Measurements from ENCODE around the gene C17orf75. TPM values are rescaled to one million over a fixed set of nuclear protein-coding genes. Genes with fewer than 3 reads are reported as not detected.

Gene C17orf75
- total RNA-seq, 2 donors from 2014 or later: 15.3 to 16.3 TPM

GRCh38 chr17:32350666-32351418 lies 8.9 kb upstream of the C17orf75 start:
- Histone ChIP-seq H3K9me3 (no peaks in the 10 kb centered on the region), H3K27me3 (replicated peaks; ENCODE audit: insufficient read depth) (no peaks in the 10 kb centered on the region), H3K36me3 (no peaks in the 10 kb centered on the region), H3K27ac (peak overlapping the region; percentile 89 to 99), H3K4me3 (peak overlapping the region; percentile 55 to 95), H3K4me1 (replicated peaks) (peaks cover 15% of the 10 kb centered on the region)
- TF ChIP-seq POLR2AphosphoS5 (IDR thresholded peaks at IDR 0.05): no peak
- TF ChIP-seq POLR2A (IDR thresholded peaks at IDR 0.05): no peak
- TF ChIP-seq, protein P1, sequence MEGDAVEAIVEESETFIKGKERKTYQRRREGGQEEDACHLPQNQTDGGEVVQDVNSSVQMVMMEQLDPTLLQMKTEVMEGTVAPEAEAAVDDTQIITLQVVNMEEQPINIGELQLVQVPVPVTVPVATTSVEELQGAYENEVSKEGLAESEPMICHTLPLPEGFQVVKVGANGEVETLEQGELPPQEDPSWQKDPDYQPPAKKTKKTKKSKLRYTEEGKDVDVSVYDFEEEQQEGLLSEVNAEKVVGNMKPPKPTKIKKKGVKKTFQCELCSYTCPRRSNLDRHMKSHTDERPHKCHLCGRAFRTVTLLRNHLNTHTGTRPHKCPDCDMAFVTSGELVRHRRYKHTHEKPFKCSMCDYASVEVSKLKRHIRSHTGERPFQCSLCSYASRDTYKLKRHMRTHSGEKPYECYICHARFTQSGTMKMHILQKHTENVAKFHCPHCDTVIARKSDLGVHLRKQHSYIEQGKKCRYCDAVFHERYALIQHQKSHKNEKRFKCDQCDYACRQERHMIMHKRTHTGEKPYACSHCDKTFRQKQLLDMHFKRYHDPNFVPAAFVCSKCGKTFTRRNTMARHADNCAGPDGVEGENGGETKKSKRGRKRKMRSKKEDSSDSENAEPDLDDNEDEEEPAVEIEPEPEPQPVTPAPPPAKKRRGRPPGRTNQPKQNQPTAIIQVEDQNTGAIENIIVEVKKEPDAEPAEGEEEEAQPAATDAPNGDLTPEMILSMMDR (IDR thresholded peaks at IDR 0.05): no peak
- intact Hi-C loops (cut with DNase I): no loop called here
- WGBS: under 1% methylated on average over 20 of the region's 20 CpGs
- DNase-seq (ENCODE audit: low spot score): no peak

- Histone ChIP-seq H3K4me1 (replicated peaks) (peaks cover 7% of the 10 kb centered on the region), H3K27me3 (replicated peaks; ENCODE audit: insufficient read depth) (no peaks in the 10 kb centered on the region), H3K27ac (peak within 1 kb of the TSS; percentile 89 to 99), H3K9me3 (no peaks in the 10 kb centered on the region), H3K36me3 (no peaks in the 10 kb centered on the region), H3K4me3 (peak within 1 kb of the TSS; percentile 55 to 95)
- intact Hi-C loops (cut with DNase I): no loop called here
- under 1% methylated on average over 47 of the region's 47 CpGs for WGBS
- peak; percentile 95 for DNase-seq (ENCODE audit: low spot score)
- TF ChIP-seq POLR2AphosphoS5 (IDR thresholded peaks at IDR 0.05) (peak; percentile 99), POLR2A (IDR thresholded peaks at IDR 0.05) (peak; percentile 93)
- TF ChIP-seq, protein P1 (IDR thresholded peaks at IDR 0.05): peak in 1 of 4 experiments; percentile 14
These were observed 8.1 kb upstream of the C17orf75 start, which contains the start of gene ZNF207 for GRCh38 chr17:32349854-32350665. Gene ZNF207 (plus strand): TSS chr17:32350157. CDS start chr17:32350286, 129 bp downstream.

DNA sequence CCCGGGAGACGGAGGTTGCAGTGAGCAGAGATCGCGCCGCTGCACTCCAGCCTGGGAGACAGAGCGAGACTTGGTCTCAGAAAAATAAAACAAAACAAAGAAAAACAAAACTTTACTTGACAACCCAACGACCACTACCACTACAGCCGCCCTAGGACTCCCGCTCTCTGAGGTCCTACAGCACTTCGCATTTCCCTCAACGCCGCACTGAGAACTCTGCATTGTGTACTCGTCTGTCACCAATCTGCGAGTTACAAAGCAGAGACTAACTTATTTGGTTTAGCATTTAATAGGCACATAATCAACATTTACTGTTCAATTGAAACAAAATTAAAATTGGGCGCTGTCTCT lies 7.5 kb upstream of the C17orf75 start:
- WGBS: 15% methylated on average over 15 of the region's 15 CpGs
- H3K27me3 ChIP-seq (replicated peaks; ENCODE audit: insufficient read depth): no peaks in the 10 kb centered on the region
- H3K4me1 ChIP-seq (replicated peaks): peaks cover 7% of the 10 kb centered on the region
- peak; percentile 41 for DNase-seq (ENCODE audit: low spot score)
- TF ChIP-seq POLR2AphosphoS5 (IDR thresholded peaks at IDR 0.05): no peak
- H3K9me3 ChIP-seq: no peaks in the 10 kb centered on the region
- intact Hi-C loops (cut with DNase I): no loop called here
- H3K4me3 ChIP-seq: peak overlapping the region; percentile 55 to 95
- H3K36me3 ChIP-seq: no peaks in the 10 kb centered on the region
- H3K27ac ChIP-seq: peak overlapping the region; percentile 89 to 99

DNA sequence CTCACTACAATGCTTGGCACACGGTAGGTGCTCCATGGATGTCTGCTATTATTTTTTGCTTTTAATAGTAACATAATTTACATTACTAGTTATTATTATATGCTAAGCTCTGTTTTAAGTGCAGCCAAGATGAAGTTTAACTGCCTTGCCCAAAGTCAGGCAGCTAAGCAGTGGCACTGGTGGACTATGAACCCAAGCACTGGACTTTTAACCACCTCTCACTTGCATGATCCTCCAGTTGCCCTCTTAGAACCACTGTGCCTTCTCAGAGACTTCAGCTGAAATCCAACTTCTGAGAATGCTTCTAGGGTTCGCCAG lies 6.5 kb upstream of the C17orf75 start:
- WGBS: 95% methylated on average over 2 of the region's 2 CpGs
- Histone ChIP-seq H3K36me3 (no peaks in the 10 kb centered on the region), H3K27me3 (replicated peaks; ENCODE audit: insufficient read depth) (no peaks in the 10 kb centered on the region), H3K4me1 (replicated peaks) (no peaks in the 10 kb centered on the region), H3K27ac (no peak overlapping the region), H3K4me3 (no peak overlapping the region), H3K9me3 (no peaks in the 10 kb centered on the region)
- DNase-seq (ENCODE audit: low spot score): no peak
- no peak for TF ChIP-seq POLR2A (IDR thresholded peaks at IDR 0.05)
- TF ChIP-seq POLR2AphosphoS5 (IDR thresholded peaks at IDR 0.05): no peak
- TF ChIP-seq, protein P1 (IDR thresholded peaks at IDR 0.05): no peak
- intact Hi-C loops (cut with DNase I): no loop called here

GRCh38 chr17:32345951-32346600 lies 4.1 kb upstream of the C17orf75 start:
- no peak for DNase-seq (ENCODE audit: low spot score)
- 86% methylated on average over 11 of the region's 11 CpGs for WGBS
- Histone ChIP-seq H3K4me1 (replicated peaks) (peaks cover 3% of the 10 kb centered on the region), H3K27ac (no peak overlapping the region), H3K36me3 (no peaks in the 10 kb centered on the region), H3K9me3 (no peaks in the 10 kb centered on the region), H3K4me3 (no peak overlapping the region), H3K27me3 (replicated peaks; ENCODE audit: insufficient read depth) (no peaks in the 10 kb centered on the region)
- no peak for TF ChIP-seq POLR2A (IDR thresholded peaks at IDR 0.05)
- no peak for TF ChIP-seq POLR2AphosphoS5 (IDR thresholded peaks at IDR 0.05)
- TF ChIP-seq, protein P1 (IDR thresholded peaks at IDR 0.05): no peak
- intact Hi-C loops (cut with DNase I): no loop called here

All from prostate gland (tissue), 2 donors.